ENCODE results near the gene TYW1B.
"Not testable (repeated sequence)": the region's sequence is repeated elsewhere in the genome, so short reads cannot be mapped to it uniquely, and the experiment has no call there.

Gene TYW1B

GRCh38 chr7:72626428-72627011, 201.5 kb downstream of the TYW1B start:
- not testable (repeated sequence) for DNase-seq (ENCODE audit: low read depth)

DNA sequence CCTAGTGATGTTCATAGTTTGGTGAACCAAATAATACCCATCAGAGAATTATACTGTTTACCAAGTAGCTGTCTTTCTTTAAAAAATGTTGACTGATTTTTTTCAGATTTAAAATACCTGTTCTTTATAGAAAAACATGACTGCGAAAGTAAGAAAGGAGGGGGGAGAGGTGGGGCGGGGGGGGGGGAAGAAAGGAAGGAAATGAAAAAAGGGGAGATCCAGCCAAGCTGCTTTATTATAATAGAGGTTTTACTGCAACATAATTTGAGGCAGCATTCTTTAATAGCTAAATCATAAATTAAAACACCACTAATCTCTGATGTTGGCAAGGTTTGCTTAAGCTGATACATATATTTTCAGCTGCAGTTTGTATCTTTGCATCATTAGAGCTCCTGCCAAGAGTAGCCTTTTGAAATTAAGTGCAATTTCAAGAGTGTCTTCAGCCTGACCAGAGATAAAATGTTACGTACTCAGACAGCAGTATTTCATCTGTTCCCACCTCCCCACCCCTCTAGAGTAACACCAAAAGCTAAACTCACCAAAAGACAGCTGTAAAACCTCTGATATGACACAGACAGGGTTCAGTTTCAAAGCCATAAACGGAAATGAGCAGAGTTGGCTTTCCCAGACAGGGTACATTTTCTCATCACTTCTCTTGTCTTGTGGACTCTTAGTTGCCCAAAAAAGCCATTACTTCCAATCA, 202.1 kb downstream of the TYW1B start:
- not testable (repeated sequence) for DNase-seq (ENCODE audit: low read depth)

DNA sequence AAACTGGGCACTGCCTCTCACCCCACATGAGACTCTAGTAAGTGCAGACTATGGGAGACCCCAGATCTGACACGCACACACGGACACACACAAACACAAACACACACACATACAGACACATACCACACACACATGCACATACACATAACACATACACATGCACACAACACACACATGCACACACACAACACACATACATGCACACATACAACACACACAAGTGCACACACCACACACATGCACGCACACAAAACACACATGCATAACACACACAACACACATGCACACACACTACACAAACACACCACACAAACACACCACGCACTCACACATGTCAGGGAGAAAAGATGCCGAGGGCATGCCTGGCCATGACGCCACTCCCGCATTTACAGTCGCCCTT, 205.5 kb downstream of the TYW1B start:
- no peak for DNase-seq (ENCODE audit: low read depth)

DNA sequence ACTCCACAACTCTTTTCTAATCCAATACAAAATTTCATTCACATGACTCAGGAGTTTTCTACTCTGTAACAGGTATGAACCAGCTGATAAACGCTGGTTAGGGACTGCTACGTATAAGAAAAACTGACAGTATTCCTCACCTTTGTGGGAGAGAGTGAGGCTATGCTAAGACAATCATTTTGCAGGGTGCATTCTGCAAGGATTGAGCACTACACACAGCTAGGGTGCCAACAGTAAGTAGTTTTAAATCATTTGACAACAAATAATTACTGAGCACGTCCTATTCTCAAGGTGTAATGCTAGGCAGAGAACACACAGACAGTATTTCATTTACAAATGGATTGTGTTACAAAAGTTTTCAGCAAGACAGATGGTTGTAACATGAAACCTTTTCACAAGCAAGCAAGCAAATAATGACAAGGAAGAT, 206.2 kb downstream of the TYW1B start:
- DNase-seq (ENCODE audit: low read depth), result not testable (repeated sequence)

DNA sequence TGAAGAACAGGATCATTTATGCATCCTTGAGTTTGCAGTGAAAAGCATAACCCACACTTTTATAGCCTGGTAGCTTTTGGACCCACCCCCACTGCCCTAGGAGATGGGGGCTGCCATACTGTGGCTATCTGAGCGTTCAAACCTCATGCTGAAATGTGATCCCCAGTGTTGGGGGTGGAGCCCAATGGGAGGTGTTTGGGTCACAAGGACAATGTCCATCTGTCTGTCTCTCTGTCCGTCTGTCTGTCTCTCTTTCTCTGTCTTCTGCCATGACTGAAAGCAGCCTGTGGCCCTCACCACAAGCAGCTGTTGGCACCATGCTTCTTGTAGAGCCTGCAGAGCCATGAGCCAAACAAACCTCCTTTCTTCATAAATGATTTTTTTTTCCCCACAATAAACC, 207.1 kb downstream of the TYW1B start:
- not testable (repeated sequence) for DNase-seq (ENCODE audit: low read depth)

DNA sequence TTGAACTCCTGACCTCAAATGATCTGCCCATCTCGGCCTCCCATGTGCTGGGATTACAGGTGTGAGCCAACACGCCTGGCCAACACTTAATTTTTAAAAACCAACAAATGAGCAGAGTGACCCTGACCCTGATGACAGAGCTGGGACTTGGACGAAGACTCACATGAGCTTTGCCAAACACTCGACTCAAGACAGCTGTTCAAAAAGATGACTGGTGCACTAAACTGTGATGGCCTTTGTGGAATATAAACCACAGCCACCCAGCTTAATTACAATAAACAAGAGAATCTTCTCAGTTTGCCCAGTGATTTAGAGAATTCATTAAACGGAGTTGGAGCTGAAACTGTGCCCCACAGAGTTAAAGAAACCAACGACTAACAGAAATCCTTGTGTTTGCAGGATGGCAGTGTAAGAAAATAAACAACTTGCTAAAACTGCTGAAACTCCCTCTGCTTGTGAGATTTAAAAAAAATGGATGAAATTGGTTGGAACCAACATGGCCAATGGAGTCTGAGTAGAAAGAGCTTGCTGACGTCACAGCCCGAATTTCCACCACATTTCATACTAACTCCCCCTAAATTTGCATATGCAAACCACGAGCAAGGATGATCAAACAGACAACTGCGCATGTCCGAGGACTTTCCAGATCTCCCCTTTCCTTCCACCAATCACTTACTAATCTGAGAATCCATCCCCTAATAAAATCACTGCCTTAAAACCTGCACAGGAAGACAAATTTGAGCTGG, 209.4 kb downstream of the TYW1B start:
- DNase-seq (ENCODE audit: low read depth), result not testable (repeated sequence)

DNA sequence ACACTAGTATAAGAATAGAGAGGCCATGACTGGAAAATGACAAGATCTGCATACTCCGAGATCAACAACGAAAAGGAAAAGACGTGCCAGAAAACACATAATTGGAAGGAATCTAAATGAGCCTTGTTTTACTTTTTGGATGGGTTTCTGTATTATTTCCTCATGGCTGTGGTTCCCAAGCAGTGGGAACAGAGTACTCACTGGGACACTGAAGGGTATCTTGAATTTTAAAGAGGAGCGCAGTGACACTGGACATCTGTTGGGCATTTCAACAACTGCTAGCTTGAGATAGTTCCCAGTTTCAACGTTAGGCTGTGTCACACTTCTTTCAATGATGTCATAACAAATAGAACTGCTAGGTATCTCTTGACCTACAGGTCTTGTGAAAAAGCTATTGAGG, 218.2 kb downstream of the TYW1B start:
- not testable (repeated sequence) for DNase-seq (ENCODE audit: low read depth)

DNA sequence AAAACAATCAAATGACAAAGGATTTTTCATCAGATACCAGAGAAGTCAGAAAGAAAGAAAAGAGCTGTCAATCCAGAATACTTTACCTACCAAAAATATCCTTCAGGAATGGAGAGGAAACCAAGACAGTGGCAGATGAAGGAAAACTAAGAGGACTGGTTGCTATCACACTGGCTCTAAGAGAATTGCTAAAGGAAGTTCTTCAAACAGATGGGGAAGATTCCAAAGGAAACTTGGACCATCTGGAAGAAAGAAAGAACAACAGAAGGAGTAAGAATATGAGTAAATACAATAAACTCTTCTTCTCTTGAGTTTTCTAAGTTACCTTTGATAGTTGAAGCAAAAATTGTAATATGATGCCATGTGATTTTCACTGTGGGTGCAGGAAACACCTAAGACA, 220.0 kb downstream of the TYW1B start:
- not testable (repeated sequence) for DNase-seq (ENCODE audit: low read depth)

DNA sequence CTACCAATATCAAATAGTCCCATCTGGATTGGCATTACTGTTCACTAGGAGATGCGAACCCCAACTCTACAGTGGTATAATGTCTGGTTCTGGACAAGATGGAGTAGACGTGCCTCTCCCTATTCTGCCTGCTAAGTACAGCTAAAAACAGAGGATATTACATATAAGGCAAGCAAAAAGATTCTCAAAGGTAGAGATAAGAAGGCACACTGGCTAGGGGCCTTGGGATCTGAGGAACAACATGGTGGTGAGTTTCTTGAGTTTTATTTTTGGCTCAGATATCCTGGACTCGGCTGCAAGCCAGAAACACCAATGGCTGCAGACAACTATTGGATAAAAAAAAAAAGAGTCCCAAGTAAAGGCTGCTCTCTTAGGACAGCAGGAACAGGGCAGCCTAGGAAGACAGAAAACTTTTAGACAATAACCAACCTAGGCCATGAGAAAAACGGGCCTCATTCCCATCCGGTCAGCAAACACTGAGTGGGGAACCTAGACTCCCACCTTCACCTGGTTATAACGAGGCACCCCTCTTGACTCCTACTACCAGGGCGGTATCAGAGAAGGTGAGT, 222.1 kb downstream of the TYW1B start:
- not testable (repeated sequence) for DNase-seq (ENCODE audit: low read depth)

- DNase-seq (ENCODE audit: low read depth), result not testable (repeated sequence)
These were observed 223.0 kb downstream of the TYW1B start for GRCh38 chr7:72604771-72605611.

DNA sequence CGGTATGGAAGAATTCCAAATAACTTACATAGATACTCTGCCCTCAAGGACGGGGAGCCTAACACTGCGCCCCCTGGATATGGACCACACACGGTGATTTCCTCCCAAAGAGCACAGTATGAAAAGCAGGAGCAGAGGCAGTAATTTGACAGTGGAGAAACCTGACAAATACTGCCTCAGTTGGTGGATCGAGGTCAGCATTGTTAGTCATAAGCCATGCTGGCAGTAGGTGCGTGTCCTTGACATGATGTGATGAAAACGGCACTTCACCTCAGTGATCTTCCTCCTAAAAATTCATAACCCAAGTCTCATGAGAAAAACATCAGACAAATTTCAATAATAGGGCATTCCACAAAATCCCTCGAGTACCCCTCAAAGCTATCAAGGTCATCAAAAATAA, 224.5 kb downstream of the TYW1B start:
- not testable (repeated sequence) for DNase-seq (ENCODE audit: low read depth)

DNA sequence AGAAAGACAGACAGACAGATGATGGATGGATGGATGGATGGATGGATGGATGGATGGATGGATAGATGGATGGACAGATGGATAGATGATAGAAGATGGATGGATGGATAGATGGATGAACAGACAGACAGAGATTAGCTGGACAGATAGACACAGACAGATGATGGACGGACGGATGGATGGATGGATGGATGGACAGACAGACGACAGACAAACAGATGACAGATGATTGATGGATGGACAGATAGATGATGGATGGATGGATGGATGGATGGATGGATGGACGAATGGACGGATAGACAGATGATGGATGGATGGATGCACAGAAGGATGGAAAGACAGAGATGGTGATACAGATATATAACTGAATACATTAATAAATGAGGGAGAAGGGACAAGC, 224.9 kb downstream of the TYW1B start:
- no peak for DNase-seq (ENCODE audit: low read depth)

DNA sequence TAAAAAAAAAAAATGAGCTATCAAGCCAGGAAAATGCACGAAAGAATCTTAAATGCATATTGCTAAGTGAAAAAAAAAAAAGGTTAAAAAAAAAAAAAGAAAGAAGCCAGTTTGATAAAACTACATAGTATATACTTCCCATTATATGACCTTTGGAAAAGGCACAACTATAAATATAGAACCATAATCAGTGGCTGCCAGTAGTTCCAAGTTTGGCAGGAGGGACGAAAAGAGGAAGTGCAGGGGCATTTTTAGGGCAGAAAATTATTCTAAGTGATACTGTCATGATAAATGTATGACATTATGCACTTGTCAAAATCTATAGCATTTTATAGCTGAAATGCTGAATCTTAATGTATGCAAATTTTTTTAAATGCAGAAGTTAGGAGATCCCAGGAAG, 226.3 kb downstream of the TYW1B start:
- not testable (repeated sequence) for DNase-seq (ENCODE audit: low read depth)

DNA sequence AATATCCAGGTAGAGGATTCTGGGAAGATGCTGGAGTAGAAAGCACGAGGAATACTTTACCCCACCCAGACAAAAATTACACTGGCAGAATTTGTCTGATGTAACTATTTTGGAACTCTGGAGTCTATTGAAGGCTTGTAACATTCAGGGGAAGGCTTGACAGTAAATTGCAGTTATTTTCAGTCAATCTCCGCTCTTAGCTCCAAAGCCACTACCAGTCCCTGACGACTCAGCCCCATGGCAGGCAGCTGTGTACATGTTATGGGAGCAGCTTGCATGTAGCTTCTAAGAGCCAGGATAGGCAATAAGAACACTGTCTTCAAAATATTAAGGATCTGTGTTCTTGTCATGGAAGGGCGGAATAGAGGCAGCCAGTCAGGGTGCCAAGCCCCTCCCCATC, 238.0 kb downstream of the TYW1B start:
- not testable (repeated sequence) for DNase-seq (ENCODE audit: low read depth)

GRCh38 chr7:72587267-72587666, 240.7 kb downstream of the TYW1B start:
- not testable (repeated sequence) for DNase-seq (ENCODE audit: low read depth)

DNA sequence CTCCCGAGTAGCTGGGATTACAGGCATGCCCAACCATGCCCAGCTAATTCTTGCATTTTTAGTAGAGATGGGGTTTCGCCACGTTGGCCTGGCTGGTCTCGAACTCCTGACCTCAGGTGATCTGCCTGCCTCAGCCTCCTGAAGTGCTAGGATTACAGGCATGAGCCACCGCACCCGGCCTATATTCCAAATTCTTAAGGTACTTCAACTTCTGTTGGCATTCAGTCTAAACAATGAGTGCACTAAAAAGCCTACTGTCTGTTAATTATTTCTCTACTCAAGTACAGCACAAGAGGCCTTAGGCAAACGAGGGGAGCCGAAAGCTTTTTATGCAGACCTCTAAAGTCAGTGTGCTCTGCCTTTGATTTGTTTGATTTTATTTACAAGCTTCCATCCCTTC, 243.4 kb downstream of the TYW1B start:
- DNase-seq (ENCODE audit: low read depth), result not testable (repeated sequence)

- DNase-seq (ENCODE audit: low read depth), result not testable (repeated sequence)
These were observed 244.2 kb downstream of the TYW1B start for GRCh38 chr7:72583620-72584361.

GRCh38 chr7:72580142-72580770, 247.7 kb downstream of the TYW1B start:
- DNase-seq (ENCODE audit: low read depth), result not testable (repeated sequence)

GRCh38 chr7:72577107-72577506, 250.9 kb downstream of the TYW1B start:
- no peak for DNase-seq (ENCODE audit: low read depth)

DNA sequence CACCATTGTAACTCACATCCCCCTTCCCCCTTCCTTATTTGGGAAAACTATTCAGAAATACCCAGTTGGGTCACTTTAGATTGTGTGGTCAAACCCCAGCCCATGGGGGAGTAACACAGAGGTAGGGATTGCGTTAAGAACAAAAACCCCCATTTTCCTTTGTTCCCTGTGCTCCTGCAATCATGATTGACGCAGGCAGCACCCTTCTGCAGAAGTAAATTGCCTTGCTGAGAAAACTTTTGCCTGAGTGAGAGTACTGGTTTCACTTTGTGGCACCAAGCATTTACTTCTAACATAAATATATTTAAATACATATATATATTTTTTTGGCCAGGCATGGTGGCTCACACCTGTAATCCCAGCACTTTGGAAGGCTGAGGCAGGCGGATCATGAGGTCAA, 266.0 kb downstream of the TYW1B start:
- DNase-seq (ENCODE audit: low read depth), result not testable (repeated sequence)
